Amniotic epithelial cell (primary cell): Measurements from ENCODE around the gene RIPPLY2.
"Not testable (repeated sequence)": the region's sequence is repeated elsewhere in the genome, so short reads cannot be mapped to it uniquely, and the experiment has no call there.

ENCODE experiments used
- DNase-seq: peaks from one replicate; pipeline ENCODE4 v3.0.0-alpha.2; 2010; ENCODE audit warnings: low read depth

Gene RIPPLY2

GRCh38 chr6:83853178-83854000 is at the start of gene RIPPLY2:
Gene RIPPLY2 (plus strand): TSS chr6:83853360. CDS start chr6:83853417, 57 bp downstream.
- peak; percentile 41 for DNase-seq

- not testable (repeated sequence) for DNase-seq
These were observed 49.7 kb upstream of the RIPPLY2 start for GRCh38 chr6:83803492-83803891.

- DNase-seq, result no peak
These were observed 48.3 kb upstream of the RIPPLY2 start for GRCh38 chr6:83804886-83805285.

GRCh38 chr6:83808005-83808404 is 45.2 kb upstream of the RIPPLY2 start:
- no peak for DNase-seq

GRCh38 chr6:83808926-83809325 is 44.2 kb upstream of the RIPPLY2 start:
- no peak for DNase-seq

- DNase-seq, result no peak
These were observed 40.6 kb upstream of the RIPPLY2 start for GRCh38 chr6:83812595-83812994.

GRCh38 chr6:83815631-83816272 is 37.4 kb upstream of the RIPPLY2 start:
- peak; percentile 5 for DNase-seq

GRCh38 chr6:83822629-83823169 is 30.5 kb upstream of the RIPPLY2 start:
- no peak for DNase-seq

- peak; percentile 3 for DNase-seq
These were observed 28.8 kb upstream of the RIPPLY2 start for GRCh38 chr6:83824388-83824801.

GRCh38 chr6:83824831-83825230 is 28.3 kb upstream of the RIPPLY2 start:
- no peak for DNase-seq

GRCh38 chr6:83827050-83827449 is 26.1 kb upstream of the RIPPLY2 start:
- DNase-seq, result no peak

- no peak for DNase-seq
These were observed 14.4 kb upstream of the RIPPLY2 start for GRCh38 chr6:83838727-83839126.

GRCh38 chr6:83844170-83844569 is 9.0 kb upstream of the RIPPLY2 start:
- no peak for DNase-seq

- DNase-seq, result no peak
These were observed 6.9 kb upstream of the RIPPLY2 start for GRCh38 chr6:83846291-83846690.

- no peak for DNase-seq
These were observed 6.0 kb upstream of the RIPPLY2 start for GRCh38 chr6:83847179-83847578.

GRCh38 chr6:83849127-83849526 is 4.0 kb upstream of the RIPPLY2 start:
- DNase-seq, result no peak

GRCh38 chr6:83849610-83850009 is 3.5 kb upstream of the RIPPLY2 start:
- no peak for DNase-seq

- no peak for DNase-seq
These were observed 507 bp upstream of the RIPPLY2 start for GRCh38 chr6:83852528-83853177.

- no peak for DNase-seq
These were observed 891 bp downstream of the RIPPLY2 start for GRCh38 chr6:83854001-83854501.

GRCh38 chr6:83854766-83855165 is 1.6 kb downstream of the RIPPLY2 start:
- DNase-seq, result no peak

GRCh38 chr6:83859410-83860358 is 6.5 kb downstream of the RIPPLY2 start, which contains the start of gene CYB5R4:
Gene CYB5R4 (plus strand): TSS chr6:83859689. CDS start chr6:83859783, 94 bp downstream.
- DNase-seq, result peak; percentile 96
